ENCODE measurements around the gene SKIC3. TPM values are rescaled to one million over a fixed set of nuclear protein-coding genes. Genes with fewer than 3 reads are reported as not detected.

The SKIC3 gene
- total RNA-seq, 4 donors from 2014 or later: 59.6 to 110 (median 72.2) TPM

DNA sequence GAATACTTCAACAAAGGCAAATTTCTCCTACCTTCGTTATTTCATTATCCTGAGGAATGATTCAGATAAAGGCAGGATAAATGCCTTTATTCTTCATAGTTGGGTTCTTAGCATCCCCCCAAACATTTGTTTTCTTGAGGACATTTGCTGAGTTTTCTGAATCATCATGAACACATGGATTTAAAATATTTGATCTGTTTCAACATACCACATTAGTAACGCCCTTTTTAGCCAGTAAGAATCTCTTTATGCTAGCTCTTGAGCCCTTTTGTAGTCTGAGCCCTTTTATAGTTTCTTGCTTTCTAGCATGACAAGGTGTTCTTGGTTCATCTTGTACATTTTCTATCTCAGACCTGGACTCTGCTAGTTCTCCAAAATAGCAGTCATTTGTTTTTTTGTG lies 27.9 kb downstream of the SKIC3 start:
- TF ChIP-seq, protein P1, sequence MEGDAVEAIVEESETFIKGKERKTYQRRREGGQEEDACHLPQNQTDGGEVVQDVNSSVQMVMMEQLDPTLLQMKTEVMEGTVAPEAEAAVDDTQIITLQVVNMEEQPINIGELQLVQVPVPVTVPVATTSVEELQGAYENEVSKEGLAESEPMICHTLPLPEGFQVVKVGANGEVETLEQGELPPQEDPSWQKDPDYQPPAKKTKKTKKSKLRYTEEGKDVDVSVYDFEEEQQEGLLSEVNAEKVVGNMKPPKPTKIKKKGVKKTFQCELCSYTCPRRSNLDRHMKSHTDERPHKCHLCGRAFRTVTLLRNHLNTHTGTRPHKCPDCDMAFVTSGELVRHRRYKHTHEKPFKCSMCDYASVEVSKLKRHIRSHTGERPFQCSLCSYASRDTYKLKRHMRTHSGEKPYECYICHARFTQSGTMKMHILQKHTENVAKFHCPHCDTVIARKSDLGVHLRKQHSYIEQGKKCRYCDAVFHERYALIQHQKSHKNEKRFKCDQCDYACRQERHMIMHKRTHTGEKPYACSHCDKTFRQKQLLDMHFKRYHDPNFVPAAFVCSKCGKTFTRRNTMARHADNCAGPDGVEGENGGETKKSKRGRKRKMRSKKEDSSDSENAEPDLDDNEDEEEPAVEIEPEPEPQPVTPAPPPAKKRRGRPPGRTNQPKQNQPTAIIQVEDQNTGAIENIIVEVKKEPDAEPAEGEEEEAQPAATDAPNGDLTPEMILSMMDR (IDR thresholded peaks at IDR 0.05): no peak
- Histone ChIP-seq H3K27me3 (no peaks in the 10 kb centered on the region), H3K4me1 (no peaks in the 10 kb centered on the region), H3K27ac (no peak overlapping the region), H3K36me3 (peaks cover 8 to 85% of the 10 kb centered on the region in 2 donors), H3K4me3 (no peak overlapping the region), H3K9me3 (no peaks in the 10 kb centered on the region)
- 85 to 100% methylated on average over 2 of the region's 2 CpGs for WGBS, 2 donors (ENCODE audit: low coverage in 1 of 2)
- no peak for ATAC-seq

DNA sequence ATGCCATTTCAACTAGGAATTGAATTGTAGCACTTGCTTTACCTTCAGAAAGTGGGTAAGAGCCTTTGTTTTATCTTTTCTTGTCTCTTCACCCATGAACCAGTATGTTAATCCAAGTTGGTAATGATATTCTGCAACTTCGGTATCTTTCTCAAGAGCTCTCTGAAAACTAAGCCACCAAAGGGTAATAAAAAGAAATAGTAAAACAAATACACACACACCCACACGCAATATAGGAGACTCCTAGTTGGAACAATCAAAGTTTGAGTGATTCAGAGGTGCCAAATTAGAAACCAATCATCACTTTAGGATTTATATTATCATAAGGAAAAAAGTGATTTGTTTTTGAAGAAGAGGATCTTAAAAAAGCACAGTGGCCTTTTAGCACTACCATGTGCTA lies 30.4 kb downstream of the SKIC3 start:
- Histone ChIP-seq H3K9me3 (no peaks in the 10 kb centered on the region), H3K4me3 (no peak overlapping the region), H3K4me1 (no peaks in the 10 kb centered on the region), H3K36me3 (peaks cover 13 to 98% of the 10 kb centered on the region in 2 donors), H3K27ac (no peak overlapping the region), H3K27me3 (no peaks in the 10 kb centered on the region)
- WGBS, 2 donors (ENCODE audit: low coverage in 1 of 2): 87 to 88% methylated on average over 2 of the region's 2 CpGs
- ATAC-seq: no peak
- TF ChIP-seq, protein P1 (IDR thresholded peaks at IDR 0.05): no peak
- TF ChIP-seq POLR2AphosphoS5 (IDR thresholded peaks at IDR 0.05): no peak
- TF ChIP-seq POLR2A (IDR thresholded peaks at IDR 0.05): no peak
- no peak for TF ChIP-seq EP300 (IDR thresholded peaks at IDR 0.05)

GRCh38 chr5:95520206-95520605 lies 34.6 kb downstream of the SKIC3 start:
- TF ChIP-seq POLR2A (IDR thresholded peaks at IDR 0.05) (no peak), EP300 (IDR thresholded peaks at IDR 0.05) (no peak), POLR2AphosphoS5 (IDR thresholded peaks at IDR 0.05) (no peak)
- TF ChIP-seq, protein P1 (IDR thresholded peaks at IDR 0.05): no peak
- 77 to 100% methylated on average over 1 of the region's 1 CpG for WGBS, 2 donors (ENCODE audit: low coverage in 1 of 2)
- no peak for ATAC-seq
- no peaks in the 10 kb centered on the region for H3K4me1 ChIP-seq
- no peak overlapping the region for H3K27ac ChIP-seq
- H3K36me3 ChIP-seq: peaks cover 14 to 100% of the 10 kb centered on the region in 2 donors
- H3K27me3 ChIP-seq: no peaks in the 10 kb centered on the region
- no peaks in the 10 kb centered on the region for H3K9me3 ChIP-seq
- H3K4me3 ChIP-seq: no peak overlapping the region

DNA sequence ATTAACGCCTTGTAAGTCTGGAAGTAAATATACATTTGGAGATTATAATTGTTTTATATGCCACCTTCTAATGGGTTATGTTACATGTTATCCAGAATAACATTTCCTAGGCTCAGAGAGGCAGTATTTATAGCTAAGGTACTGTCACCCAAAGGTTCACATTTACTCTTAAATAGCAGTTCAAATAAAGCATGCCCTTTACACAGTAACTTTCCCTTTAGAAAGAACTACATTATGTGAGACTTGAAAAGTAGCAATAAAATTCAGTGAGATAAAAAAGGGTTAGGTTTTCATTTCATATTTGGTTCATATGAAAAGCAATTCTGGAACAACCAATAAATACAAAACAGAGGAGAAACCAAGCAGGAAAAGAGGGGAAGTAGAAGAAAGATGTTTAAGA lies 35.1 kb downstream of the SKIC3 start:
- ATAC-seq: no peak
- no peak for TF ChIP-seq POLR2AphosphoS5 (IDR thresholded peaks at IDR 0.05)
- no peak for TF ChIP-seq EP300 (IDR thresholded peaks at IDR 0.05)
- TF ChIP-seq, protein P1 (IDR thresholded peaks at IDR 0.05): no peak
- no peak for TF ChIP-seq POLR2A (IDR thresholded peaks at IDR 0.05)
- no peaks in the 10 kb centered on the region for H3K9me3 ChIP-seq
- no peaks in the 10 kb centered on the region for H3K27me3 ChIP-seq
- 87 to 94% methylated on average over 1 of the region's 1 CpG for WGBS, 2 donors (ENCODE audit: low coverage in 1 of 2)
- H3K36me3 ChIP-seq: peaks cover 14 to 100% of the 10 kb centered on the region in 2 donors
- H3K4me3 ChIP-seq: no peak overlapping the region
- no peaks in the 10 kb centered on the region for H3K4me1 ChIP-seq
- no peak overlapping the region for H3K27ac ChIP-seq

DNA sequence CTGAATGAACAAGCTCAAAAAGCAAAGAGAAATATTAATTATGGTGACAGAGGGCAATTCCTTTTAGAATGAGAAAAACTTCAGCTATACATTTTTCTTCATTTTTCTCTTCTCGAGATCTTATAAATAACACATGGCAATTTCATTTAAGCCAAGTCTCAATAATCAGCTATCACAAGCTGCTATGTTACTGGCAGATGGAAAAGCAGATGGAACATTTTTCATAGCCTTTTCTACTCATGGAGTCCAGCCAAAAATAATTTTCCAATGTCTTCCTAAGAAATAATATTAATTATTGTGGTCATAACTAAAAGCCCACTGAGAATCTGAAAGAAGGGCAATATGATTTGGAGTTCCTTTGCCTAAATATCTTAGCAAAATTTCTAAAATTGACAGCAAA lies 35.6 kb downstream of the SKIC3 start:
- WGBS, 2 donors (ENCODE audit: low coverage in 1 of 2): 59 to 86% methylated on average over 1 of the region's 1 CpG
- H3K4me3 ChIP-seq: no peak overlapping the region
- no peak for TF ChIP-seq EP300 (IDR thresholded peaks at IDR 0.05)
- TF ChIP-seq, protein P1 (IDR thresholded peaks at IDR 0.05): no peak
- no peak for TF ChIP-seq POLR2AphosphoS5 (IDR thresholded peaks at IDR 0.05)
- no peak for TF ChIP-seq POLR2A (IDR thresholded peaks at IDR 0.05)
- no peak overlapping the region for H3K27ac ChIP-seq
- ATAC-seq: no peak
- H3K36me3 ChIP-seq: peaks cover 11 to 100% of the 10 kb centered on the region in 2 donors
- no peaks in the 10 kb centered on the region for H3K27me3 ChIP-seq
- H3K9me3 ChIP-seq: no peaks in the 10 kb centered on the region
- H3K4me1 ChIP-seq: no peaks in the 10 kb centered on the region

Data from gastroesophageal sphincter (tissue), 4 donors.